NCI-H1417 treated with DMSO at 0.1 percent for 48 hours (cell line): ENCODE data around the gene LYRM4.
"Not testable (repeated sequence)": the region's sequence is repeated elsewhere in the genome, so short reads cannot be mapped to it uniquely, and the experiment has no call there.

Experiments used
- DNase-seq: peaks from one replicate; lab custom pipeline; 2025; lab: John Stamatoyannopoulos, UW

The LYRM4 gene

DNA sequence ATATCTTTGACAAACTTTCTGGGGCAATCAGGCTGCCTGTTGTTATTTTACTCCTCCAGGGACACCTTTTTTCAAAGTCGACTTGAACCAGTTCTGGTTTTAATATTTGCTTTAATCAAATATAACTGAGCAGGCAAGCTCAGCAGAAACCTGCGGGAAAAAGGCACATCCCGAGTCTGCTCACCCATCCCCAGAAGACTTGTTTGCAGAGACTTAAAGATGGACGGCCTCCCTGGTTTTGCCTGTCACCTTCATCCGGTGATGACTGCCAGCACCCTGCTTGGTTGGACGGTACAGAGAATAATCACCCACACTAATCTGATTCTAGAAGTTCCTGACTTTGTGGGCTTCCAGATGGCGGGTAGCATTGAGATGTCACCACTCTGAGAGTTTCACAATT is 138.8 kb downstream of the LYRM4 start:
- DNase-seq = no peak

GRCh38 chr6:5121479-5121878 is 139.3 kb downstream of the LYRM4 start:
- DNase-seq = no peak

DNA sequence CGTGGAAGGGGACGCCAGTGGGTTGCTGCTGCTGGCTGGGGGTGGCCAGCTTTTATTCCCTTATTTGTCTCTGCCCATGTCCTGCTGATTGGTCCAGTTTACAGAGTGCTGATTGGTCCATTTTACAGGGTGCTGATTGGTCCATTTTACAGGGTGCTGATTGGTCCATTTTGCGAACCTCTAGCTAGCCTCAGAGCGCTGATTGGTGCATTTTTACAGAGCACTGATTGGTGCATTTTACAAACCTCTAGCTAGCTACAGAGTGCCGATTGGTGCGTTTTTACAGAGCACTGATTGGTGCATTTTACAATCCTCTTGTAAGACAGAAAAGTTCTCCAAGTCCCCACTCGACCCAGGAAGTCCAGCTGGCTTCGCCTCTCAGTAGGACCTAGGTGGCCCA is 140.2 kb downstream of the LYRM4 start:
- DNase-seq = not testable (repeated sequence)

DNA sequence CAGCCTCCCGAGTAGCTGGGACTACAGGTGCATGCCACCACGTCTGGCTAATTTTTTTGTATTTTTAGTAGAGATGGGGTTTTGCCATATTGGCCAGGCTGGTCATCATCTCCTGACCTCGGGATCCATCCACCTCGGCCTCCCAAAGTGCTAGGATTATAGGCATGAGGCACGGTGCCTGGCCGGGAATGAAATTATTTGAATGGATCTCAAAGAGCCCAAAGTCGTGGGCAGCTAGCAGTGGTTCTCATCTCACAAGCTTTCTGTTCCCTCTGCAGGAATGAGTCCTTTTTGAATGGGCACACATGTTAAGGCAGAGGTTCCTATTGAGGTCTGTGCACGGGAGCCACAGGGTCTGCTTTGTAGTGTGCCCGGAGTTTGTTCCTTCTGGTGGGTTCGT is 140.7 kb downstream of the LYRM4 start:
- no peak for DNase-seq

DNA sequence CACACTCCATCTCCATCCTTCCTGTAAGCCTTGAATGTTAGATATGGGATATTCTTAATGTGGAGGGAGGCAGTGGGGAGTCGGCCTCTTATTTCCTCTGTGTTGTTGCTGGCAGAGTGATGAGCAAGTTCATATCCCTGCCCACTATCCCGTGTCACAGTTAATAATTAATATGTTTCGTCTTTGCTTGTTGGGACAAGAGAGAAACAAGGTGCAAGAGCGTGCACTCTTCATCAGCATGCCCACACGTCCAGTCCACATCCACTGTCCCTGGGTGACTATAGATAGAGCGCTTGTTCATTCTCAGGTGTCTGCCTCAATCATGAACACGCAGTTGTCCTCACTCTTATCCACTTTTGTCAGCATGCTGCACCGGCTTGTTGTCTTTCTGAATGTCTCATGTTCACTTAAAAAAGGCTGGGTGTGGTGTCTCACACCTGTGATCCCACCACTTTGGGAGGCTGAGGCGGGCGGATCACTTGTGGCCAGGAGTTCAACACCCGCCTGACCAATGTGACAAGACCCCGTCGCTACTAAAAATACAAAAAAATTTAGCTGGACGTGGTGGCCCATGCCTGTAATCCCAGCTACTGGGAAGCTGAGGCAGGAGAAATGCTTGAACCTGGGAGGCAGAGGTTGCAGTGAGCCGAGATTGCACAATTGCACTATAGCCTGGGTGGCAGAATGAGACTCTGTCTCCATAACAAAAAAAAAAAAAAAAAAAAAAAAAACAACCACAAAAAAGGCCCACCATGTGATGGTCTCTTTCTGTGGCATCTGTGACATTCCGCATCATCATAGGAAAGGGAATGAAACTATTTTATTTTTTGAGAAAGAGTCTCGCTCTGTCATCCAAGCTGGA is 141.4 kb downstream of the LYRM4 start:
- DNase-seq = no peak

- no peak for DNase-seq
Measured at GRCh38 chr6:5116243-5116991, 144.3 kb downstream of the LYRM4 start.

GRCh38 chr6:5115168-5115567 is 145.6 kb downstream of the LYRM4 start:
- no peak for DNase-seq

GRCh38 chr6:5113096-5113495 is 147.7 kb downstream of the LYRM4 start:
- no peak for DNase-seq

DNA sequence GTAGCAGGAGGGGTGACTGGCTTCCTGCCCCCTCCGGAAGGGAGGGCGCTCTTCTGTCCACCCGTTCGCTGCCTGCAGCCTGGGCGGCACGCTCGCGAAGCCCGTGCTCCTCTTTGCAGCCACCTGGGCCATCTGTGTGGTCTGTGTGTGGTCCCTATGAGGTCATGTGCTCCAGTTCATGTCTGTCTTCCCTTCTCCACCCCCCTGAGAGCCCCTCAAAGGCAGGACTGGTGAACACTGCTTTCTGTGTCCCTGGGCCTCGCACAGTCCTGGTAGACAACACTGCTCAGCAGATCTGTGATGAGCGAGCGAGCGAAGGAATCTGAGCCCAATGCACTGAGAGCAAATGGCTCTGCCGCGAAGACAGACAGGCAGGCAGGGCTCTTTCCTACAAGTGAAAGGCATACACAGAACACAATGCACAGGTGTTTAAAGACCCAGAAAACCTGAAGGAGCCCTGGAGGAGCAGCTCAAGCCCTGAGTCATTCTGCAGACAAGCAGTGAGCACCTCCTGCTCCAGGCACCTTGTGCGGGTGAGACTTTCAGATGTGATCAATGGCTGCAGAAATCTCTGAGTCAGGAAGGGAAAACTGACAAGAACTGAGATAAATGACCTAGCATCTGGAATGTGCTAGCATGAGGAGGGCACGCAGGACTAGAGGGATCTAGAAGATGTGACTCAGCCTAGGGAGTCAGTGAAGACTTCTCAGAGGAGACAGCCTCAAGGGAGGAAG is 148.5 kb downstream of the LYRM4 start:
- no peak for DNase-seq

- DNase-seq = no peak
Measured at GRCh38 chr6:5111626-5112025, 149.1 kb downstream of the LYRM4 start.

DNA sequence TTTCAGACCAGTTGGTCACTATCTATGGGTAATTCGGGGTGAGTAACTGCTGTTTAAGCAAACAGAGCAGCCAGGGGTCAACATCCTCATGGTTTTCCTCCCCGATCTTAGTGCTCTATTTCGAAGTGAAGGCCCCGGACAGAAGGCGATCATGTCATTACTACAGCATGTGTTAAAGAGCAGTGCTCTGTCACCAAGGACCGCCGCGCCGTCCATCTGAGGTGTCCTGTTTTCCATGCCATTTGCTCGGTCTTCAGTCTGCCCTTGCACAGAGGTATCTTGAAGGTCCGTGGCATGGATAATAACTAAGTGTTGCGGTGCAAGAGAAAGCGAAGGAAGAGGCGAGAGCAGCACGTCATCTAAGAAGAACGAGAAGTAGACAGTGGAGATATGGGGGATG is 150.5 kb downstream of the LYRM4 start:
- DNase-seq = no peak

GRCh38 chr6:5109436-5109835 is 151.3 kb downstream of the LYRM4 start:
- DNase-seq = no peak

GRCh38 chr6:5108536-5109150 is 152.1 kb downstream of the LYRM4 start:
- no peak for DNase-seq

- no peak for DNase-seq
Measured at GRCh38 chr6:5108068-5108467, 152.7 kb downstream of the LYRM4 start.

DNA sequence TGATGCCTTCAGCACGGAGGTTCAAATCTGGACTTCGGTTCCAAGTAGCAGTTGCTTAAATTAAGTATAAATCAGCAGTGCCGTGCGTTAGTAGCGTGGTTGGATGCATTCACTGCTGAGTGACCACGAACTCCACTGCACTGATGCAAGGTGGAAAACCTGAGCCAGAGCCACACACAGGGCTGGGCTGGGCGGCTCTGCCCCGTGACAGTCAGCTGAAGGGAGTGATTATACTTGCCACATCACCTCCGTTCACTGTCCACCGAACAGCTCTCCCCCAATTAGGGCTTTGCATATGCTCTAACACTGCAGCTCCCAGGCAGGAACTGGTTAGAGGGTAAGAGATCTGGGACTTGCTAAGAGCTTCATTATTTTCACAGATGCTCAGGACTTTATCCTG is 153.4 kb downstream of the LYRM4 start:
- no peak for DNase-seq

DNA sequence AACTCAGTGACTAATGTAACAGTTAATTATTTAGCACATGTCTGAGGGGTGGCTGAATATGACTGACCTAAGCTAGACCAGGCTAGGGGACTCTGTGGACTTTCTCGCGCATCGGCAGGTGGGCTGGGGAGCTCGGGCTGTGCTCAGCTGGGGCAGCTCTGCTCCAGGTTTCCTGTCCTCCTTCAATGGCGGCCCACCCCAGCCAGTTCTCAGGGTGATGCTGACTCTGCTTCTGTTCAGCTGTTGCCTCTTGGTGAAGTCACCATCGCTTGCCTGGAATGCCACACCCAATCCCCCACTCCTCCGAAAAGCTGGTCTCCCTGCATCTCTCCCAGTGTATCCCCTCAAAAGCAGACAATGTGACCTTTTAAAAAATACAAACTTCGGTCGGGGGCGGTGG is 155.6 kb downstream of the LYRM4 start:
- no peak for DNase-seq

GRCh38 chr6:5104667-5105066 is 156.1 kb downstream of the LYRM4 start:
- DNase-seq = no peak

DNA sequence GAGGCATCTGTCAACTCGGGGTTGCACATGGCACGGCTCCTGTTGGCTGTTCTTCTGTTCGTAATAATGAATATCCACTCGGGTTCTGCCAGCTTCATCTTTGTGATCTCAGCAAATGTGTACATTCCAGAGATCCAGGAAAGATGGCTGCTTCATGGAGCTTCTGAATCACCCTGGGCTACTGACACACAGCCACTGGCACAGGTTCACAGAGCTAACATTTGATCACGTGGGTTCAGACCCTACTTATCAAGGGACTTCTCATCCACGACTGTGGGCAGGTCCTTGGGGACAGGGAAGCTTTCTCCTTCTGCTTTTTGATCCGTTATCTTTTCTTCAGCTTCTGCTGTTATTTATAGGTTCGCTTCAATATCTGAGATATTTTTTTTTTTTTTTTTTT is 157.5 kb downstream of the LYRM4 start:
- no peak for DNase-seq

GRCh38 chr6:5102267-5102970 is 158.3 kb downstream of the LYRM4 start:
- no peak for DNase-seq

GRCh38 chr6:5100806-5101205 is 159.9 kb downstream of the LYRM4 start:
- no peak for DNase-seq

GRCh38 chr6:5099537-5099936 is 161.2 kb downstream of the LYRM4 start:
- DNase-seq = no peak
